Measurements from ENCODE around the gene UBAC2.

The UBAC2 gene

GRCh38 chr13:99251921-99252320 lies 51.3 kb downstream of the UBAC2 start:
- Histone ChIP-seq H3K9me3 (ENCODE audit: control insufficient read depth, low read length) (no peaks in the 10 kb centered on the region), H3K27me3 (replicated peaks; ENCODE audit: control insufficient read depth, insufficient read depth, low read length) (no peaks in the 10 kb centered on the region), H3K4me3 (ENCODE audit: low read length) (no peak overlapping the region), H3K36me3 (ENCODE audit: control insufficient read depth, insufficient read depth, low read length, severe bottlenecking) (peaks cover 23% of the 10 kb centered on the region), H3K9ac (ENCODE audit: low read length) (no peak overlapping the region), H3K4me1 (ENCODE audit: control insufficient read depth, insufficient read depth, low read length) (peaks cover 9% of the 10 kb centered on the region)
- no peak for DNase-seq (ENCODE audit: low read depth)

DNA sequence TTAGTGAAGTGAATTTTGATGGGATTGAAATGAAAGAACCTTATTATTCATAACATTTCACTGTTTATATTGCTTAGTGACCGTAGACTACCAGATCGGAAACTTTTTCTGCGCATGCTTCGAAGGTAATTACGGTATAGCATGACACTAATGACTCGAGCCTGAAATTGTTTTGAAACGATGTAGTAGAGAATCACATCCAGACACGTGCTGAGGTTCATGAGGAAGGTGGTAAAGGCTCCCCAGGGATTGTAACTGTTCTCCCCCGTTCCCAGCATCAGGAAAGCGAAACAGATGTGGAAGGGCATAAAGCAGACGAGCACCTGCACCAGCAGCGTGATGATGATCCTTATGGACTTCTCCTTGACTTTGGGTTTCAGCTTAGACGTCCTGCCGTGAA lies 54.2 kb downstream of the UBAC2 start:
- H3K9ac ChIP-seq (ENCODE audit: low read length): no peak overlapping the region
- no peaks in the 10 kb centered on the region for H3K27me3 ChIP-seq (replicated peaks; ENCODE audit: control insufficient read depth, insufficient read depth, low read length)
- H3K36me3 ChIP-seq (ENCODE audit: control insufficient read depth, insufficient read depth, low read length, severe bottlenecking): peaks cover 13% of the 10 kb centered on the region
- H3K4me1 ChIP-seq (ENCODE audit: control insufficient read depth, insufficient read depth, low read length): peaks cover 15% of the 10 kb centered on the region
- DNase-seq (ENCODE audit: low read depth): no peak
- no peak overlapping the region for H3K4me3 ChIP-seq (ENCODE audit: low read length)
- no peaks in the 10 kb centered on the region for H3K9me3 ChIP-seq (ENCODE audit: control insufficient read depth, low read length)

GRCh38 chr13:99255271-99255670 lies 54.6 kb downstream of the UBAC2 start:
- DNase-seq (ENCODE audit: low read depth): no peak
- no peaks in the 10 kb centered on the region for H3K9me3 ChIP-seq (ENCODE audit: control insufficient read depth, low read length)
- H3K36me3 ChIP-seq (ENCODE audit: control insufficient read depth, insufficient read depth, low read length, severe bottlenecking): peaks cover 13% of the 10 kb centered on the region
- peaks cover 19% of the 10 kb centered on the region for H3K4me1 ChIP-seq (ENCODE audit: control insufficient read depth, insufficient read depth, low read length)
- H3K27me3 ChIP-seq (replicated peaks; ENCODE audit: control insufficient read depth, insufficient read depth, low read length): no peaks in the 10 kb centered on the region
- no peak overlapping the region for H3K4me3 ChIP-seq (ENCODE audit: low read length)
- no peak overlapping the region for H3K9ac ChIP-seq (ENCODE audit: low read length)

GRCh38 chr13:99256283-99256682 lies 55.6 kb downstream of the UBAC2 start:
- DNase-seq (ENCODE audit: low read depth): no peak
- no peak overlapping the region for H3K4me3 ChIP-seq (ENCODE audit: low read length)
- H3K4me1 ChIP-seq (ENCODE audit: control insufficient read depth, insufficient read depth, low read length): peaks cover 26% of the 10 kb centered on the region
- H3K27me3 ChIP-seq (replicated peaks; ENCODE audit: control insufficient read depth, insufficient read depth, low read length): no peaks in the 10 kb centered on the region
- H3K36me3 ChIP-seq (ENCODE audit: control insufficient read depth, insufficient read depth, low read length, severe bottlenecking): peaks cover 13% of the 10 kb centered on the region
- no peaks in the 10 kb centered on the region for H3K9me3 ChIP-seq (ENCODE audit: control insufficient read depth, low read length)
- H3K9ac ChIP-seq (ENCODE audit: low read length): no peak overlapping the region

DNA sequence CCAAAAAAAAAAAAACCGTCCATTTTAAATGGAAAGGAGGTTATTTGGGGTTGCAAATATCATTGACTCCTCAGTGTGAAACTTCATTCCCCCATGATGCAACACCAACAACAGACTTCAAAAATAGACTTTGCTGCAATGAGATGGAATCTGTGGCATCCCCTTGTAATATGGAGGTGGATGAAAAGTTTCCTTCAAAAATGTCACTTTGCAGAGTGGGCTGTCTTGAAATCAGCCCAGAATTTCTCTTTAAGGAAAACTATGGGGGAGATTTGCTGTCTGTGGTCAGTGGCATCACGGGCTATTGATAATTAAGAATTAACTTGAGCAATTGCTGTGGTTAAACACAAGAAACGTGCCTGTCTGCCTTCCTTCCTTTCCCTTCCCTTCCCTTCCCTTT lies 56.1 kb downstream of the UBAC2 start:
- peak; percentile 86 for DNase-seq (ENCODE audit: low read depth)
- H3K9ac ChIP-seq (ENCODE audit: low read length): no peak overlapping the region
- H3K27me3 ChIP-seq (replicated peaks; ENCODE audit: control insufficient read depth, insufficient read depth, low read length): no peaks in the 10 kb centered on the region
- H3K36me3 ChIP-seq (ENCODE audit: control insufficient read depth, insufficient read depth, low read length, severe bottlenecking): peaks cover 17% of the 10 kb centered on the region
- peaks cover 30% of the 10 kb centered on the region for H3K4me1 ChIP-seq (ENCODE audit: control insufficient read depth, insufficient read depth, low read length)
- H3K4me3 ChIP-seq (ENCODE audit: low read length): no peak overlapping the region
- no peaks in the 10 kb centered on the region for H3K9me3 ChIP-seq (ENCODE audit: control insufficient read depth, low read length)

DNA sequence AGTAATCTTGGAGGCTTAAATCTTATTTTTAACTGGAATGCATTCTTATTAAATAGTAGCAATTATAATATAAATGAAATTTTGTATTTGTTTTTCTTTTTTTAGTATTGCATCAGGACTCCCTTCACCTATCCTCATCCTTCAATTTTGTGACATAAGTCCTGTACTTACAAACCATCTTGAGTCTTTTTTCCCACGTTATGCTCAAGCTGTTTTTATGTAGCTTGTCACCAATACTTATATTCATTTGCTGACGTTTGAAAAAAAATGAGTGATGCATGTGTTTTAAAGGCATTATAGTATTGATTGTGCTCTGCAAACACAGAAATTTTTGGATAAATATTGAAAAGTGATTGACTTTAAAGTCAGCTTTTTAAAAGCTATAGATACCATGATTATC lies 56.6 kb downstream of the UBAC2 start:
- Histone ChIP-seq H3K36me3 (ENCODE audit: control insufficient read depth, insufficient read depth, low read length, severe bottlenecking) (peaks cover 17% of the 10 kb centered on the region), H3K9me3 (ENCODE audit: control insufficient read depth, low read length) (no peaks in the 10 kb centered on the region), H3K9ac (ENCODE audit: low read length) (no peak overlapping the region), H3K4me3 (ENCODE audit: low read length) (no peak overlapping the region), H3K4me1 (ENCODE audit: control insufficient read depth, insufficient read depth, low read length) (peaks cover 30% of the 10 kb centered on the region), H3K27me3 (replicated peaks; ENCODE audit: control insufficient read depth, insufficient read depth, low read length) (no peaks in the 10 kb centered on the region)
- no peak for DNase-seq (ENCODE audit: low read depth)

DNA sequence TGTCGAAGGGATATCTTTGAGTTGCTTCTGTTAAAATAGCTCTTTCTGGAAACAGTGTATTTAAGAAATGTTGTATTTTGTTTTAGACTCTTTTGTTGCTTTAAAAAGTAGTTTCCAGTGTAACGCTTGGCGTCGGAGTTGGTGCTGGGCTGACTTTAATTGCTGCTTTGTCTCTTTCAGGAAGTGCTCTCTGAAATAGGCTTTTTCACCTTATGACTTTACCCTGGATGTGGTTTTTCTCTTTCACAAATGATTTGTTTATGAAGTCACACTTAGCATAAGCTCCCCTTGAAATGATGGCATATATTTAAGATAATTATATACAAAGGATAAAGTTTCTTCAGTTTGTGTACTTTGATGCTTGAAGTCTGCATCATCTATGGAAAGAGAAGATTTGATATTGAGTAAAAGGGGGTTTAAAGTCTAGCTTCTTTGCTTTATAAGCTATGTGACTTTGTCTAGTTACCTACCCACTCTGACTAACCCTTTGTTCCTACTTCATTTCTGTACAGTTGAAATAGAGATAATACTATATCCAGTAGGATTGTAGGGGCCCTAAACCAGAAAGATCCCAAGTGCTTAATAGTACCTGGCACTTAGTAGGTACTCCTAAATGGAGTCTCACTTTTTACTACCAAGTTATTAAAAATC lies 57.7 kb downstream of the UBAC2 start, which contains the start of gene GPR18:
Gene GPR18 (minus strand): TSS at position 170 of the 651 bp plus-strand sequence. CDS start 2,507 bp downstream, outside the sequence.
- peaks cover 17% of the 10 kb centered on the region for H3K36me3 ChIP-seq (ENCODE audit: control insufficient read depth, insufficient read depth, low read length, severe bottlenecking)
- peaks cover 30% of the 10 kb centered on the region for H3K4me1 ChIP-seq (ENCODE audit: control insufficient read depth, insufficient read depth, low read length)
- no peak within 1 kb of the TSS for H3K9ac ChIP-seq (ENCODE audit: low read length)
- H3K4me3 ChIP-seq (ENCODE audit: low read length): no peak within 1 kb of the TSS
- no peaks in the 10 kb centered on the region for H3K9me3 ChIP-seq (ENCODE audit: control insufficient read depth, low read length)
- H3K27me3 ChIP-seq (replicated peaks; ENCODE audit: control insufficient read depth, insufficient read depth, low read length): no peaks in the 10 kb centered on the region
- no peak for DNase-seq (ENCODE audit: low read depth)

- H3K9me3 ChIP-seq (ENCODE audit: control insufficient read depth, low read length): no peaks in the 10 kb centered on the region
- peaks cover 17% of the 10 kb centered on the region for H3K36me3 ChIP-seq (ENCODE audit: control insufficient read depth, insufficient read depth, low read length, severe bottlenecking)
- H3K4me3 ChIP-seq (ENCODE audit: low read length): no peak overlapping the region
- no peak overlapping the region for H3K9ac ChIP-seq (ENCODE audit: low read length)
- H3K4me1 ChIP-seq (ENCODE audit: control insufficient read depth, insufficient read depth, low read length): peaks cover 31% of the 10 kb centered on the region
- H3K27me3 ChIP-seq (replicated peaks; ENCODE audit: control insufficient read depth, insufficient read depth, low read length): no peaks in the 10 kb centered on the region
- no peak for DNase-seq (ENCODE audit: low read depth)
Measured at GRCh38 chr13:99258946-99259345, 58.3 kb downstream of the UBAC2 start.

- H3K9me3 ChIP-seq (ENCODE audit: control insufficient read depth, low read length): no peaks in the 10 kb centered on the region
- H3K4me3 ChIP-seq (ENCODE audit: low read length): no peak overlapping the region
- H3K27me3 ChIP-seq (replicated peaks; ENCODE audit: control insufficient read depth, insufficient read depth, low read length): no peaks in the 10 kb centered on the region
- H3K9ac ChIP-seq (ENCODE audit: low read length): no peak overlapping the region
- DNase-seq (ENCODE audit: low read depth): no peak
- peaks cover 10% of the 10 kb centered on the region for H3K36me3 ChIP-seq (ENCODE audit: control insufficient read depth, insufficient read depth, low read length, severe bottlenecking)
- peaks cover 38% of the 10 kb centered on the region for H3K4me1 ChIP-seq (ENCODE audit: control insufficient read depth, insufficient read depth, low read length)
Measured at GRCh38 chr13:99260216-99260615, 59.6 kb downstream of the UBAC2 start.

DNA sequence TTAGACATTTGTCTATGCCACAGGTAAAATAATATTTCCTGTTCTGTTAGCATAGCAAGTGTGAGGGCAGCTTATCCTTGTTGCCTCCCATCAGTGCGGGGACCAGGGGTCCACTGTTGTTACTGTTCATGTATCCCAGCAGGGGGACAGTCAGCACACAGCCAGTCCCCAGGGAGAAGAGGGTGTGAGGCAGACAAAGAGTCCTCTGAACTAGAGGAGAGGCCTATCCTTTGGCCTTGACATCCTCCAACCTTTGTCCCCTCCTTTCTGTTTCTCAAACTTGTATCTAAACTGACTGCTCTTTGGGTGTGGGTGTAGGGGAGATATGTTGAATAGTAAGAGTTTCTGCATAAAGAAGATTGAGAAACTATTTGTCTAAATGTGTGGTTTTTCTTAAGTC lies 60.4 kb downstream of the UBAC2 start:
- peaks cover 4% of the 10 kb centered on the region for H3K36me3 ChIP-seq (ENCODE audit: control insufficient read depth, insufficient read depth, low read length, severe bottlenecking)
- no peaks in the 10 kb centered on the region for H3K27me3 ChIP-seq (replicated peaks; ENCODE audit: control insufficient read depth, insufficient read depth, low read length)
- H3K4me3 ChIP-seq (ENCODE audit: low read length): no peak overlapping the region
- peaks cover 41% of the 10 kb centered on the region for H3K4me1 ChIP-seq (ENCODE audit: control insufficient read depth, insufficient read depth, low read length)
- no peaks in the 10 kb centered on the region for H3K9me3 ChIP-seq (ENCODE audit: control insufficient read depth, low read length)
- no peak for DNase-seq (ENCODE audit: low read depth)
- H3K9ac ChIP-seq (ENCODE audit: low read length): no peak overlapping the region

DNA sequence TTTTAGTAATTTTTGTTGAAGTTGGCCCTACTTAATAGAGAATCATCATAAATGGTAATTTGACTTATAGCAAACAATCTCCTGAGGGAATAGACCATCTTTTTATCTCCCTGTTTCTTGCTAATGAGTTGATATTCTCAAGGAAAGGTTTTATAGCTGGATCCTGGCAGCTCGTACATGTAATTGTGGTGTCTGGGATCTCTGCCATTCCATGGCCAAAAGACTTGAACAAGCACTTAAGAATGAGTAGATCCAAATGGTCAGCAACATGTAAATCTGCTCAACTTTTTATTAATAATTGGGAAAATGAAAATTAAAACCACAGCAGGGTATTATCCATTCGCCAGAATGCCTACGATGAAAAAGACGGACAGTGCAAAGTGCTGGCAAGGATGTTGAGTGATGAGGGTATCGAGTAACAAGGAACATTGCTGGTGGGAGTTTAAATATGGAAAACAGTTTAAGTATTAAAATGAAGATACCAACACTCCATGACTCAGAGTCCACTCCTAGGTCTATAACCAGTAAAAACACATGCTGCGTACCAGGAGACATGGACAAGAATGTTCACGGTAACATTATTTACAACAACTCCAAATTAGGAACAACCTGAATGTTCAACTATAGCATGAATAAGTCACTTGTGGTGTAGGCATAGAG lies 62.6 kb downstream of the UBAC2 start:
- Histone ChIP-seq H3K36me3 (ENCODE audit: control insufficient read depth, insufficient read depth, low read length, severe bottlenecking) (peaks cover 7% of the 10 kb centered on the region), H3K9me3 (ENCODE audit: control insufficient read depth, low read length) (no peaks in the 10 kb centered on the region), H3K27me3 (replicated peaks; ENCODE audit: control insufficient read depth, insufficient read depth, low read length) (no peaks in the 10 kb centered on the region), H3K4me1 (ENCODE audit: control insufficient read depth, insufficient read depth, low read length) (peaks cover 28% of the 10 kb centered on the region), H3K9ac (ENCODE audit: low read length) (no peak overlapping the region), H3K4me3 (ENCODE audit: low read length) (no peak overlapping the region)
- DNase-seq (ENCODE audit: low read depth): no peak

Measured in adipocyte (in vitro differentiated cells).